Measurements from ENCODE around the gene CCDC158. TPM values are rescaled to one million over a fixed set of nuclear protein-coding genes. Genes with fewer than 3 reads are reported as not detected.
A peak's percentile ranks its signal among the peaks of the same experiment; 100 is the strongest.
"Not testable (repeated sequence)": the region's sequence is repeated elsewhere in the genome, so short reads cannot be mapped to it uniquely, and the experiment has no call there.

Gene CCDC158
- total RNA-seq, 1 experiment from 2014 or later = not detected

GRCh38 chr4:76430519-76431388 lies 9.8 kb upstream of the CCDC158 start:
- DNase-seq (ENCODE audit: low spot score) = peak; percentile 41

- DNase-seq (ENCODE audit: low spot score) = no peak
These were observed 8.7 kb upstream of the CCDC158 start for GRCh38 chr4:76429636-76430035.

GRCh38 chr4:76426272-76426671 lies 5.3 kb upstream of the CCDC158 start:
- DNase-seq (ENCODE audit: low spot score) = no peak

- DNase-seq (ENCODE audit: low spot score) = not testable (repeated sequence)
These were observed 2.2 kb upstream of the CCDC158 start for GRCh38 chr4:76423159-76423558.

- no peak for DNase-seq (ENCODE audit: low spot score)
These were observed 666 bp downstream of the CCDC158 start for GRCh38 chr4:76420188-76420761.

- DNase-seq (ENCODE audit: low spot score) = no peak
These were observed 10.3 kb downstream of the CCDC158 start for GRCh38 chr4:76410636-76411035.

- no peak for DNase-seq (ENCODE audit: low spot score)
These were observed 13.4 kb downstream of the CCDC158 start for GRCh38 chr4:76407440-76408119.

GRCh38 chr4:76406081-76406480 lies 14.9 kb downstream of the CCDC158 start:
- no peak for DNase-seq (ENCODE audit: low spot score)

GRCh38 chr4:76401654-76402053 lies 19.3 kb downstream of the CCDC158 start:
- no peak for DNase-seq (ENCODE audit: low spot score)

GRCh38 chr4:76388160-76388908 lies 32.6 kb downstream of the CCDC158 start:
- DNase-seq (ENCODE audit: low spot score) = peak; percentile 8

- DNase-seq (ENCODE audit: low spot score) = no peak
These were observed 34.2 kb downstream of the CCDC158 start for GRCh38 chr4:76386566-76387305.

- DNase-seq (ENCODE audit: low spot score) = no peak
These were observed 35.0 kb downstream of the CCDC158 start for GRCh38 chr4:76385974-76386373.

GRCh38 chr4:76384052-76384451 lies 36.9 kb downstream of the CCDC158 start:
- no peak for DNase-seq (ENCODE audit: low spot score)

- no peak for DNase-seq (ENCODE audit: low spot score)
These were observed 37.9 kb downstream of the CCDC158 start for GRCh38 chr4:76383001-76383400.

- no peak for DNase-seq (ENCODE audit: low spot score)
These were observed 39.0 kb downstream of the CCDC158 start for GRCh38 chr4:76381986-76382385.

- no peak for DNase-seq (ENCODE audit: low spot score)
These were observed 40.4 kb downstream of the CCDC158 start for GRCh38 chr4:76380561-76380960.

GRCh38 chr4:76377911-76378310 lies 43.0 kb downstream of the CCDC158 start:
- peak; percentile 33 for DNase-seq (ENCODE audit: low spot score)

- DNase-seq (ENCODE audit: low spot score) = no peak
These were observed 43.5 kb downstream of the CCDC158 start for GRCh38 chr4:76377481-76377901.

- no peak for DNase-seq (ENCODE audit: low spot score)
These were observed 44.4 kb downstream of the CCDC158 start for GRCh38 chr4:76376534-76376933.

- no peak for DNase-seq (ENCODE audit: low spot score)
These were observed 45.2 kb downstream of the CCDC158 start for GRCh38 chr4:76375703-76376102.

- DNase-seq (ENCODE audit: low spot score) = no peak
These were observed 46.1 kb downstream of the CCDC158 start for GRCh38 chr4:76374798-76375197.

All from H4 (cell line).